Kidney capillary endothelial cell (primary cell): ENCODE results near the gene ADARB1.
A peak's percentile ranks its signal among the peaks of the same experiment; 100 is the strongest.

Experiments used
- DNase-seq: peaks from one replicate; pipeline ENCODE4 v3.0.0-alpha.2; 2018; ENCODE audit warnings: low spot score

ADARB1 gene

DNA sequence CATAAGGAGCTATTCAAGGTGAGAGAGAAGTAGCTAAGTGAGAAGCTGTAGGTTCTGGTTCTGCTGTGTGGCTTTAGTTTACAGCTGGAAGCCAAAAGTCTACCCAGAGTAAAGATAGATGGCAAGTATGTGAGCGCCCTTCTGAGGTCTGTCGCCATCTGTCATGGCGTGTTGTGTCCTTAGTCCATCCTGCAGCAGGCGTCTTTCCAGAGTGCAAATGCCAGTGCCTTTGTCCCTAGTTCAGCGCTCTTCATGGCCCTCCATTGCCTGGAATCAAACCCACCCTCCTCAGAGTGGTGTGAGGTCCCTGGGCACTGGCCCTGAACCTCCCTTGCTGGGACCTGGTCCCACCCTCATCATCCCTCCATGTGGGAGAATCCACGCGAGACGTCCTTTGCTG lies 96.6 kb downstream of the ADARB1 start:
- DNase-seq: no peak

DNA sequence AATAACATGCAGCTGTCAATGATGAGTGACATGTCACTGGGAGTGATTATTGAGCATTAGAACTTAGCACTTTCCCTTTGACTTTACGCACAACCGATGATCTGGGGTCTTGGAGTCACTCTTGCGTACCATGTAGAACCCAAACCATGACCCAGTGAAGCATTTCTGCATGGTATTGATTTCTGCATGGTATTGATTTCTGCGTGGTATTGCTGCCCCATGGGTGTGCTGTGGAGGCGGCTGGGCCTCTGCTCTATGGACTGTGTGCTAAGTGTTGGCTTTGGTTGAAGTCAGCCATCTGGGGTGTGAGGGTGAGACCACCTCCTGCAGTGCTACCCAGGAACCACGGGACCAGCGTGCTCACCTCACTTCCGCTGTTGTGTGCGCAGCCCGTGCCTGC lies 98.0 kb downstream of the ADARB1 start:
- DNase-seq: no peak

DNA sequence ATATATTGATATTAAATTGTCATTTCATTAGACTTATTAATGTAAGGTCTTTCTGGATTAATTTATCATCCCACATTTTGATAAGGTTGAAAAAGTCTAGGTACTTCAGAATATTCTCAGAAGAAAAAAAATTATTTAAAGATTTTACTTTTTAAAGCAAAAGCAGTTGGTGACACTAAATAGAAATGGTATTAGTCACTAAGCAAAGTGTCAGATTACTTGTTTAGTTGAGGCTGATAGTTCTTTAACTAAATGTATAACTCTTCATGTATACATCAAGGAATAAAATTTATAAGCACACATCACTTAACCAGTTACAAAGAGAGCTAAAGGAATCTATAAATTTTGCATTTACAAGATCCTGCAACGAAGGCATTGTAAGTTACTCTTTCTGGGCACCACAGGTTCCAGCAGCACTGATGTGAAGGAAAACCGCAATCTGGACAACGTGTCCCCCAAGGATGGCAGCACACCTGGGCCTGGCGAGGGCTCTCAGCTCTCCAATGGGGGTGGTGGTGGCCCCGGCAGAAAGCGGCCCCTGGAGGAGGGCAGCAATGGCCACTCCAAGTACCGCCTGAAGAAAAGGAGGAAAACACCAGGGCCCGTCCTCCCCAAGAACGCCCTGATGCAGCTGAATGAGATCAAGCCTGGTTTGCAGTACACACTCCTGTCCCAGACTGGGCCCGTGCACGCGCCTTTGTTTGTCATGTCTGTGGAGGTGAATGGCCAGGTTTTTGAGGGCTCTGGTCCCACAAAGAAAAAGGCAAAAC lies 101.1 kb downstream of the ADARB1 start:
- no peak for DNase-seq

DNA sequence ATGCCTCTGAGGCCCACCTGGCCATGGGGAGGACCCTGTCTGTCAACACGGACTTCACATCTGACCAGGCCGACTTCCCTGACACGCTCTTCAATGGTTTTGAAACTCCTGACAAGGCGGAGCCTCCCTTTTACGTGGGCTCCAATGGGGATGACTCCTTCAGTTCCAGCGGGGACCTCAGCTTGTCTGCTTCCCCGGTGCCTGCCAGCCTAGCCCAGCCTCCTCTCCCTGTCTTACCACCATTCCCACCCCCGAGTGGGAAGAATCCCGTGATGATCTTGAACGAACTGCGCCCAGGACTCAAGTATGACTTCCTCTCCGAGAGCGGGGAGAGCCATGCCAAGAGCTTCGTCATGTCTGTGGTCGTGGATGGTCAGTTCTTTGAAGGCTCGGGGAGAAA lies 101.8 kb downstream of the ADARB1 start:
- DNase-seq: no peak

DNA sequence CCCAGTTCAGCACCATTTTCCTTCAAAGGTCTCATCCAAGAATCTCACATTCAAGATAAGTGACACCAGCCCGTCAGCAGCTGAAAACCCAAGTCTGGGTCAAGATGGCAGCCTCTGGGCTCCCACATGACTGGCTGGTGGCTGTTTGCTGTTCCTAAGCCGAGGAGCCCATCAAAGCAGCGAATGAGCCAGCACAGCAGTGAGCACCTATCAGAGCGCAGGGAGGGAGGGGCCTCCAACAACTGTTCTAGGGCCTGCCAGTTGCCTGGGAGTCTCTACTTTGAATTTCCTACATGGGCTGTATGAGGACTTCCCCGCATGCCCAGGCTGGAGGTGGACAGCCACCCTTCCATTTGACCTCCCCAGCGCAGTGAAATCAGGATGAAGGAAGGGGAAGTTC lies 102.7 kb downstream of the ADARB1 start:
- DNase-seq: no peak

DNA sequence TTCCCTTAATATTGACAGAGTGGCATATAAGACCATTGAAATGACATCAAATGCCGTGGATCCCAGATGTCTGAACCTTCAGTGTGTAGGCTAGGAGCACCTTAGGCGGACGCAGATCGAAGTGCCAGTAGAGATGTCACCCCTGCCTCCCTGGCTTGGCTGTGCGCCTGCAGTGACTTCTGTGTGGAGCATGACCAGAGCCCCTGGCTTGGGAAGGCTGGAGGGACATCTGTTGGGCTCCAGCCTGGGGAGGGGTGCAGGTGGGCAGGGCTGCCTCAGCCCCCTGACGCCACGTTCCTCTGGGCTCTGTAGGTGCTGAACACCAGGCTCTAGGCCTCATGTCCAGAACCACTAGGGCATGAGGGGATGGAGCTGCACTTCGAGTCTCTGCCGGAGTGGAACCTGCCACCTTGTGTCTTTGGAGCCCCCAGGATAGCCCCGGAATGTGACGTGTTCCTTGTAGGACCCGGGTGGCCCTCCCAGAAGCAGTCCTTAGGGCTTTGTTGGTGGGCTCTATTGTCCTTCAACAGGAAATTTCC lies 103.8 kb downstream of the ADARB1 start:
- DNase-seq: no peak

DNA sequence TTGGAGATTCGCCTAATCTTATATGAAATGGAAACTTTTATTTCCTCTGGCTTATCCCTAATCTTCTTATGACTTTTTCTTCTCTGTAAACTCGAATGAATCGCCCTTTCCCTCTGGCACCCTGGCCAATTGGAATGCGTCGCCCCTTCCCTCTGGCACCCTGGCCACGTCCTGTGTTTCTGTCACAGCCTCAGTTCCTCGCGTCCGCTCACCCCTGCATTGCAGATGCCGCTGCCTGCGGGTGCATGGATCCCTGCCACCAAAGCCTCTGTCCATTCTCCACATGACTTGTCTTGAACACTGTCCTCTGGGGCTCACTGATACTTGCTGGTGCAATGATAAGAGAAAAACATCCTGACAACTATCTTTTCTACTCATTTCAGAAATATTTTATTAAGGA lies 104.6 kb downstream of the ADARB1 start:
- no peak for DNase-seq

DNA sequence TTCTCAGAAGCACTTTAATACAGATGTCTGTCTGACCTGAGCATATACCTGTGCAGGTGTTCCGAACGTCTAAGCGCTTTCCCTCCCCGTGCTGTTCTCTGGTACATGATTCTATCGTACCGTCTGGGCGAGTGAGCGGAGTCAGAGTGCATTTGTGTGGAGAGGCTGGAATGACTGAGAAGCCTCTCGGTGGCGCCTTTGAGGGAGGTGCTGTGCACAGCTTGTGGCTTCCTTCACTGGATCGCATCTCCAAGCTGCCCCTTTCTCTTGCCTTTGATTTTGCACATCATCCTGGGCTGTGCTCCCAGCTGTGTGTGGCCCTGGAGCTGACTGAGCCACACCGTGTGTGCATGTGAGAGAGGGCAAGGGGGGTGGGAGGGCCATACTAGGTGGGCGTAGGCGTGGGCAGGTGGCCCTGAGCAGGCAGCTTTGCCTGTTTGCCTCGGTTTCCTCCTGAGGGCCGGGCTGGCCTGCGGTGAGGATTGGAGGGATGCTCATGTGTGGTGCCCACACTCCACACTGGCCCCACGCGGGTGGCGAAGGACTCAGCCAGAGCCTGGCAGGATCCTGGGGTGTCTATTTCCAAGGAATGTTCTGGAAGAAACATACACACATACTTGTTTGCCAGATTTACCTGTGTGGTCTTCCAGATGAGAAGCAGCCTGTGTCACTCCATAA lies 105.3 kb downstream of the ADARB1 start:
- no peak for DNase-seq

DNA sequence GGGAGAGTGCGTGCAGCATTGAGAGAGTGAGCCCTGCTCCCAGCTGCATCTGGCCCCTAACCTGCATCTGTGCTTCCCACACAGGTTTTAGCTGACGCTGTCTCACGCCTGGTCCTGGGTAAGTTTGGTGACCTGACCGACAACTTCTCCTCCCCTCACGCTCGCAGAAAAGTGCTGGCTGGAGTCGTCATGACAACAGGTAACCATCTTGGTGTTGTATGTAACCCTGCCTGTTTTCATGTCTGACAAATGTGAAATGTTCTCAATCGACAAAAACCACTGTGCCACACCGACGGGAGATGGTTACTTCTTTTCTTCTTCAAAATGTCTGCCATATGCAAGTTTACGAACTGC lies 105.8 kb downstream of the ADARB1 start:
- DNase-seq: no peak

DNA sequence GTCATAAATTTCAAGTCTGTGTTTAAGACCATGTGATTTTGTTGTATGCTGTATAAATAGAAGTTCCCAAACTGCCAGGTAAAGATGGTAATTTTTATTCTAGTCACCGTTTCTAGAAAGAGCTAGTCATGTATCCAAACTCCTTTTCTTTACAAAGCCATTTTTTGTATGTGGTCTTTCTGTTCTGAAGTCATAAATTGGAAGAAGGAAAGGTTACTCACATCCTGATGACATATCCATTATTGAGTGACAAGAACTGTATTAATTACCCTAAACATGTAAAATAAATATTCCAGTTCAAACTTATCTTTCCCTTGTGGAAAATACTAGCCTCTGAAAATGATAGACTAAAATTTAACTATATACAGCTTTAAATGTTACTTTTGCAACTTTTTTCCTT lies 108.6 kb downstream of the ADARB1 start:
- DNase-seq: peak; percentile 48

DNA sequence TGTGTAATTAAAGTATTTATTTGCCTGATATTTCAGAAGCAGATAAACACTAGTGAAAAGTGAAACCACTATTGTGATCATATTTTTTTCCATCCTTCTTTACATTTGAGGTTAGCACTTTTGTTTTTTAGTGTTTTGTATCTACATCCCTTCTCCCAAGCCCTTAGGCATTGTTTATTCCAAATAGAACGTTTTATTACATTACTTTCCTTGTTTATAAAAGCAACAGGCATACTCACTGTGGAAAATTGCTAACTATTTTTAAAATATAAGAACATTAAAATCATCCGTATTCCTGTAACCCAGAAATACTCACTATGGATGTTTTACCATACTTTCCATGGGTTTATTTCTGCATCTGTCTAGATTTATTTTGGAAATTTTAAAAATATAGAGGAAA lies 109.5 kb downstream of the ADARB1 start:
- no peak for DNase-seq

DNA sequence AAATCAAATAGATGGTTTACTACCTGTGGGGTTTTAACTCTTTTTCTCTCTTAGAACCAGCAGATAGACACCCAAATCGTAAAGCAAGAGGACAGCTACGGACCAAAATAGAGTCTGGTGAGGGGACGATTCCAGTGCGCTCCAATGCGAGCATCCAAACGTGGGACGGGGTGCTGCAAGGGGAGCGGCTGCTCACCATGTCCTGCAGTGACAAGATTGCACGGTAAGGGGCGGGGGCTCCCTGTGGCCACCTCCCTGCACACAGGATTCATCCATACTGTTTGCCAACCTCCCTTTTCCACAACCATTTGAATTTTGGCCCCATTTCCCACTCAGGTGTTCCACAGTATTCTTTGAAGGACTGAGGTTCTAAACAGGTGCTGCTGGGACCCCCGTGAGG lies 110.5 kb downstream of the ADARB1 start:
- no peak for DNase-seq

DNA sequence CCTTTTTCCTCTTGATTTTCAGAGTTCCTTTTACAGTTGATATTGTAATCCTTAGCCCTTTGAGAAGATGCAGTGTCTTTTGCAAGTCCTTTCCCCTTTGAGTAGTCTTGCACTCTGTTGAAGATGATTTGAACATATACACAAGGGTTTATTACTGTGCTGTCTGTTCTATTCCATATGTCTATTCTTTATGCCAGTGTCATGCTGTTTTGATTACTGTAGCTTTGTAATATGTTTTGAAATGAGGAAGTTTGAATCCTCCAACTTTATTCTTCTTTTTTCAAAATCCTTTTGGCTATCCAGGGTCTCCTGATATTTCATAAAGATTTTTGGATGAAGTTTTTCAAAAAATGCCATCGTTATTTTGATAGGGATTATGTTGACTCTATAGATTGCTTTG lies 112.3 kb downstream of the ADARB1 start:
- no peak for DNase-seq

DNA sequence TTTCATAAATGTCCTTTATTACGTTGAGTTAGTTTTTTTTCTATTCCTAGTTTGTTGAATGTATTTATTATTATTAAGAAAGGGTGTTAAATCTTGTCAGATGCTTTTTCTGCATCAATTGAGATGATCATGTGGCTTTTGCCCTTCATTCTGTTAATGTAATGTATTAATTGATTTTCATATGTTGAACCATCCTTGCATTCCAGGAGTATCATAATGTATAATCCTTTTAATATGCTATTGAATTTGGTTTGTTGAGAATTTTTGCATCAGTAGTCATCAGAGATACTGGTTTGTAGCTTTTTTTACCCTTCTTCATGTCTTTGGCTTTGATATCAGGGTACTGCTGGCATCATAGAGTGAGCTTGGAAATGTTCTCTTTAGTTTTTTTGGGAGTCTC lies 113.3 kb downstream of the ADARB1 start:
- no peak for DNase-seq

DNA sequence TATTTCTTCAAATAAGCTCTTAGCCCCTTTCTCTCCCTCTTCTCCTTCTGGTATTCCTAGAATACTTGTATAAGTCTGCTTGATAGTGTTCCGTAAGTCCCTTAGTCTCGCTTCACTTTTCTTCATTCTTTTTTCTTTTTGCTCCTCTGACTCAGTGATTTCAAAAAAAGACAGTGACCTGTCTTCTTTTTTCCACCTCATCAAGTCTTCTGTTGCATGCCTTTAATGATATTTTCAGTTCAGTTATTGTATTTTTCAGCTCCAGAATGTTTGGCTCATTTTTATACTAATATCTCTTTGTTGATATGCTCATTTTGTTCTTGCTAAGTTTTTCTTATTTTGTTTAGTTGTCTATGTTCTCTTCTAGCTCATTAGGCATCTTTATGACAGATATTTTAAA lies 115.6 kb downstream of the ADARB1 start:
- no peak for DNase-seq

DNA sequence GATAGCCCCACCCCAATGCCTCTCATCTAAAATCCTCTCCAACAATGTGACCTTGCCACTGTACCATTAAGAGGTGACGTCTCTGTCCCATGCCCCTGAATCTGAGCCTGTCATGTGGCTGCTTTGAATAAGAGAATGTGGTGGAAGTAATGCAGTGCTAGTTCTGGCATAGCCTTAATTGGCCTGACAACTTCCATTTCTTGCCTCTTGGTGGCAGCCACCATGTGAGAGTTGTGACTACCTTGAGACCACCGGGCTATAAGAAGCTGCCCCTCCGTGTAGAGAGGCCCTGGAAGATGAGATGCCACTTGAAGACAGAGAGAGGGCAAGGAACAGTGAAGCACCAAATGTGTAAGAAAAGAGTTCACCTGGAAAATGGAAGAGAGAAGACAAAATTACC lies 118.0 kb downstream of the ADARB1 start:
- no peak for DNase-seq

DNA sequence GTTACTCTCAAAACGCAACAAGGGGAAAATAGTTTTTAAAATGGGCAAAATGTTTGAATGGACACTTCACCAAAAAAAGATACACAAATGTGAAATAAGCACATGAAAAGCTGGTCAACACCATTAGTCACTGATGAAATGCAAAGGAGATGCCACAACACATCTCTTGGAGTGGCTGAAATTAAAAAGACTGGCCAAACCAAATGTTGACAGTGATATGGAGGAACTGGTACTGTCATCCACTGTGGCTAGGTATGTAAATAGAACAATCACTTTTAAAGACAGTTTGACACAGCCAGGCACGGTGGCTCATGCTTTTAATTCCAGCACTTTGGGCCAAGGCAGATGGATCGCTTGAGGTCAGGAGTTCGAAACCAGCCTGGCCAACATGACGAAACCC lies 122.2 kb downstream of the ADARB1 start:
- no peak for DNase-seq

DNA sequence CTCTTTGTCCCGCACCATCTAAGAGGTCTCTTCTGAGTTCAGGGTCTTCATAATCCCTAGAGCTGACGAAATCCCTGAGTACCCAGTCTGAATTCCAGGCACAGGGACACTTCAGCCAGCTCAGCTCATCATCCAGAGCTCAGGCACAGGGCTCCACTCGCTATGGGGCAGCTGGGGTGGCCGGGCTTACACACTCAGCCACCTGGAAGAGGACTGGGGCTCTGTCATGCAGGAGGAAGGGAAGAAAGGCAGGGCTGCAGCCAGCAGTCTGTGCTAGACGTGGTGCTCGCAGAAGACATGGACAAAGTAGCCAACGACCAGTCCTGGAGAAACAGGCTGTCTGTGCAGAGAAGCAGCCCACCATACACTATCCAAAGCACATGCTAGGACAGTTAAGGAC lies 124.8 kb downstream of the ADARB1 start:
- DNase-seq: no peak

DNA sequence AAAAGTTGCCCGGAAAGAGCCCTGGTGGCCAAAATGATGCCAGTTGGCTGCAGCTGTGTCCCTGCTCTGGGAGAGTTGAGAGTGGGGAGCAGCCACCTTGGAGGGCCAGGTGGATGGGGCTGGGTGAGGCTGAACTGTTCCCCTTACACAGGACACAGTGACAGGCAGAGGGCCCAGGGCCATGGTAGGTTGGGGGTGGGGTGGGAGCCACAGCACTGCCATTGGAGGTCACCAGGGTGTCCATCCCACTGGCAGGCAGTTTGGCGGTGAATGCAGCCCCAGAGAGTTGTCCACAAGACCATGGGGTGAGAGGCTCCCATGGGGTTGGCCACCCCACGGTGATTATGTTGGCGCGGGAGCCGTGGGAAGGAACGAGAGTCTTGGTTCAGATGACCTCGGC lies 125.7 kb downstream of the ADARB1 start:
- DNase-seq: no peak

DNA sequence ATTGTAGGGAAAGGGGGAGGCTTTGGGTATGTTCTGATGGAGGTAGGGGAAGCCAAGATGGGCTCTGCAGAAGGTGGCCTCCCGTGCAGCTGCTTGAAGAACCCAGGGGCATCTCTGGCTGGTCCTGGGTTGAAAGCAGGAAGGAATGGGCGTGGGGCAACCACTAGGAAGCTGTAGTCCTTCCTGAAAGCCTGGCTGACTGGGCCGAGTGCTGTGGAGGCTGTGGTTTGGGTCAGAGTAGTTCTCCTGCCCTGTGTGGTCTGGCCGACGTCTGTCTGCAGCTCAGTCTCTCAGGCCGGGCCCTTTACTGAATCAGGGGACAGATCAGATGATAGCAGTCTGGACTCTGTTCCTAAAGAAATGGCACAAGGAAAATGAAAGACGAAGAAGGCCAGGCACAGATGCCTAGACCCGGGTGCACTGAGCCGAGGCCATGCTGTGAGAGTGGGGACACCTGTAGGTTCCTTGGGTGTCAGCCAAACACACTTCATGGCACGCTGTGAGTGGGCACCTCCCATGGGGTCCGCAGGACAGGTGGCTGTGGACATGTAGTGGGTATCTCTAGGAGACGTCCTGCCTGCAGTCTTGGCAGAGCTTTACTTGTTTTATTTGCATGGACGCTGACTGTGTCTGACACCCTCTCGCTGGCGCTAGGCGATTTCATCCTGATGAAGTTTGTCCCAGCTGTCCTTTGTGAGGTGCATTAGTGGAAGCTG lies 126.4 kb downstream of the ADARB1 start:
- no peak for DNase-seq

DNA sequence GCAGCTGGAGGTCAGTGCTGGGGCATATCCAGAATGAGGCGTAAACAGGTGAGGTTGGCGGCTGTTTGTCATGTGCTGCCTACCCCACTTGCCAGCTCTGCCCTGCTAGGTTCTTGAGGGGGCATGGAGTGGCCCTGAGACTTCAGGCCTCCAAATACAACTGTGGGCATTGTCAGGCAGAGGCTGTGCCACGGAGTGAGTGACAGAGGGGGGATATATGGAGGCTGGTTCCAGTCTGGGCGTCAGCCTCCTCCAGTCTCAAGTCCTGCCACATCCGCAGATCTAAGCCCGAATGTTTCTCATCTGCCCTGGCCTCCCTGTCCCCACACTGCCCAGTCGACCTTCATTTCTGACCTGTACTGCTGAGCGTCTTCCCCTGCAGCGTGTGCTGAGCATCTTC lies 128.0 kb downstream of the ADARB1 start:
- DNase-seq: no peak

DNA sequence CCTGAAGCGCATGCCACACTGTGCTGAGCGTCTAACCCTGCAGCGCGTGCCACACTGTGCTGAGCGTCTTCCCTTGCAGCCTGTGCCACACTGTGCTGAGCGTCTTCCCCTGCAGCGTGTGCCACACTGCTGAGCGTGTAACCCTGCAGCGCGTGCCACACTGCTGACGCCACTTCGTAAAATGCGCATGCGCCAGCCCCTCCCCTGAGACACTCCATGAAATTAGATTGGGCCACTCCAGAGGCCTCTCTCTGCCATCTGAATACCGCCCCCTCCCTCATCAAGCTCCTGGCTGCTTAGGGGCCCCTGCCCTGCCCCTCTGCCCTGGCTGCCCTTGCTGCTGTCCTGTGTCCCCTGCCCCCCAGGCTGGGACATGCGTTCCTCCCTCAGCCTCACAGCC lies 128.5 kb downstream of the ADARB1 start:
- DNase-seq: no peak

DNA sequence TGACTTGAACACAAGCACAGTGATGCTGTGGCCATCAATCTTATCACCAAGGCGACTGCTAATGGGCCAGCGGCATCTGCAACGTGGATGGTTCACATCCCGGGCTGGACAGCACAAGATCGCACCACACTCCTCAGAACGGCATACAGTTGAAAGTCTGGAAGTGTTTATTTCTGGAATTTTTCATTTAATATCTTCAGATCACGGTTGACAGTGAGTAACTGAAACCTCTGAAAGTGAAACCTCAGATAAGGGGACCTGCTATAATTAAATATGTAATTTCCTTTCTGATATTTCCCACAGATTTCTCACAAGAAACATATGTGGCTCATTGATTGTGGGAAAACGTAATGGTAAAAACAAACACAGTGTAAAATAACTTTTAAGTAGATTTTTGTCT lies 129.6 kb downstream of the ADARB1 start:
- DNase-seq: no peak
